ENCODE measurements around the gene RAE1. TPM values are rescaled to one million over a fixed set of nuclear protein-coding genes. Genes with fewer than 3 reads are reported as not detected.

The RAE1 gene
- total RNA-seq, 1 donor from 2014 or later = 33.0 TPM

Other genes with a start within 250 kb of the RAE1 start
- 3.6 TPM in 1 of 2 replicates, not detected in the other for gene BMP7, start 84.6 kb upstream of the RAE1 start, total RNA-seq
- gene SPO11, start 21.5 kb upstream of the RAE1 start, total RNA-seq = not detected in 2 replicates
- gene RBM38, start 40.1 kb downstream of the RAE1 start, total RNA-seq = 39.4 and 45.1 TPM in 2 replicates
- not detected in 2 replicates for gene CTCFL, start 173.9 kb downstream of the RAE1 start, total RNA-seq
- gene PCK1, start 209.9 kb downstream of the RAE1 start, total RNA-seq = not detected in 2 replicates